GM04503 (cell line): Measurements from ENCODE around the gene EIF3K.

Experiments used
- DNase-seq: peaks from one replicate; pipeline ENCODE4 v3.0.0-alpha.2; 2012; ENCODE audit warnings: low read depth

Gene EIF3K

DNA sequence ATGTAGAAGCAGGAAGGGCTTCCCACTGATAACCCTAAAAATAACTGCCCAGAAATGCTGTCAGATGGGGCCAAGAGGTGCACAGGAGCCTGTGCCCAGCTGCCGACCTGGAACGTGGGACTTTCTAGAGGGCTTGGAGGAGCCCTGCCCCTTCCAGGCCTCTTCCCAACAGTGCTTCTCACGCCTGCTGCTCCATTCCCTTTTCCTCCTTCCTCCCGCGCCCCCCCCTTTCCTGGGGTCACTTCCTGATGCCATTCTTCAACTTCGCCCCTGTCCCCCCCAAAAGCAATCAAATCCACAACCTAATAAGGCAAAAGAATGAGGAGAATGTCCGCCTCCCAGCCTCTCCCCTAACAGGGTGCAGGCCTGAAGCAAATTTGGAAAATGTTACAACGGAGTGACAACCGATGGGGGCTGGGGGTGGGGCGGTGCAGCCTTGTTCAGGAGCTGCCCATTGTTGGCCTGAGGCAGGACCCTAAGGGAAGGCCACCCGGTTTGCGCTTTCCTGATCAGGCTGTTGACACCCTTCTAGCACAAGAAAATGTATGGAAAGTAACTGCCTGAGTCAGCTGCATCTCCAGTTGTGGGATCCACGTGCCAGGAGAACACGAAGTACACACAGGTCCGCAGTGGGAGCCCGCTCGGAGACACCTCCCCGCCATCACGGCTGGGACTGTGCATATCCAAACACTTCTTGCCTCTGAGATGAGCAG is 47.1 kb downstream of the EIF3K start:
- peak; percentile 86 for DNase-seq

- peak; percentile 60 for DNase-seq
These were observed 47.9 kb downstream of the EIF3K start for GRCh38 chr19:38666663-38667511.

- no peak for DNase-seq
These were observed 48.7 kb downstream of the EIF3K start for GRCh38 chr19:38667661-38668171.

GRCh38 chr19:38669552-38669951 is 50.6 kb downstream of the EIF3K start:
- DNase-seq, result no peak

DNA sequence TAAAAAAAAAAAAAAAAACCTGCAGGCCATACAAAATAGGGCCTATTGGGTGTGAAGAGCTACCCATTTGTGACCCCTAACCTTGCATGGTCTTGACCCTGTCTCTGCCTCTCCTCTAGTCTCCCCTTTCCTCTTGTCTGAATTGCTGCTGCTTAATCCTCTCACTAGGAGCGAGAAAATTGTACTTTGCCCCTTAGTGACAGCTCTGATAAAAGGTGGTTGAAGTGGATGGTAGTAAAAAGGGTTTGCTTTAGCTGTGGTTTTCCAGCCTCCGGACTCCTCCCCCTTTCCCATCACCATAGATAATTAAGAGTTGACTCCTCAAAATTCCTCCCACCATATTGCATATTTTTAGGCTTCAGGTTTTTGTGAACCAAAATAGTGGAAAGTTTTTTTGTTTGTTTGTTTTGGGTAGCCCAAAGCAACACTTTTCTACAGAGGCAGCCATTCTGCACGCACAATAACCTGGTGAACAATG is 52.0 kb downstream of the EIF3K start:
- peak; percentile 66 for DNase-seq

GRCh38 chr19:38671654-38672053 is 52.7 kb downstream of the EIF3K start:
- no peak for DNase-seq

DNA sequence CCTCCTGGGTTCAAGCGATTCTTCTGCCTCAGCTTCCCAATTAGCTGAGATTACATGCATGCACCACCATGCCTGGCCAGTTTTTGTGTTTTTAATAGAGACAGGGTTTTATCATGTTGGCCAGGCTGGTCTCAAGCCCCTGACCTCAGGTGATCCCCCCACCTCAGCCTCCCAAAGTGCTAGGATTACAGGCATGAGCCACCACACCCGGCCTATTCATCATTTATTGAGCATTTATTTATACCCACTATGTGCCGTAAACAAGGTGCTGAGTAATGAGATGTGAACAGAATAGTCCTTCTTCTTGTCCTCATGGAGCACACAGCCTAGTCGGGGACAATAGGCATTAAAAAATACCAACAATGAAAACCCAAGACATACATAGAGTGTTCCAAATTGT is 54.0 kb downstream of the EIF3K start:
- no peak for DNase-seq

GRCh38 chr19:38674388-38675171 is 55.6 kb downstream of the EIF3K start:
- DNase-seq, result no peak

- no peak for DNase-seq
These were observed 56.6 kb downstream of the EIF3K start for GRCh38 chr19:38675611-38676010.

GRCh38 chr19:38676023-38676877 is 57.3 kb downstream of the EIF3K start:
- DNase-seq, result no peak

- DNase-seq, result no peak
These were observed 58.1 kb downstream of the EIF3K start for GRCh38 chr19:38676878-38677646.

DNA sequence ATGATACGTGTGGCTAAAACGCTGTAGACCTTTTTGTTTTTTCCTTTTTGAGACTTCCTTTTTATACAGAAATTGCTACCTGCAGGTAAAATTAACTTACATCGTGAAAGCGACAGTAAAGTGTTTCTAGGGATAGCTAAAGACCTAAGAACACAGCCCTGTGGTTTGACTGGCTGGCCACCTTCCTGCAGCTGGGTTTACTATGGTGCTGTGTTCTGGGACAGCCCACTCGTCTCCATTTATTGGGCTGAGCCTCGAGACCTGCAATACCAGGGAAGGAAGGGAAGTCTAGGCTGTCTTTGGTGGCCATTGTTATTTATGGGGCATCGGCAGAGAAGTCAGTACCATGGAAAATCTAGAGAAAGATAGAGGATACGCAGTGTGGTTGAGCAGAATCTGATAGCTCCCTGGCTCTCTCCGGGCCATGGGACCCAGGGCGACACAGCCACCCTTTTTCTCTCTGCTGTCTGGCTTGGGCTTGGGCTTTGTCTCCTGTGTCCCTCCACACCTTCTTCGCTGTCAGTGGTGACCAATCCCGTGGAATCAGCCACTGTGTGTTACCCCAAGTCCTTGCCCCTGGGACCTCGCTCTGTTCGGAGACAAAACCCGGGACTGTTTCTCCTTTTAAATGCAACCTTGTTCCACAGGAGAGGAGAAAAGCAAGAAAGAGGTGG is 59.4 kb downstream of the EIF3K start:
- no peak for DNase-seq

GRCh38 chr19:38678891-38679494 is 60.0 kb downstream of the EIF3K start:
- no peak for DNase-seq

DNA sequence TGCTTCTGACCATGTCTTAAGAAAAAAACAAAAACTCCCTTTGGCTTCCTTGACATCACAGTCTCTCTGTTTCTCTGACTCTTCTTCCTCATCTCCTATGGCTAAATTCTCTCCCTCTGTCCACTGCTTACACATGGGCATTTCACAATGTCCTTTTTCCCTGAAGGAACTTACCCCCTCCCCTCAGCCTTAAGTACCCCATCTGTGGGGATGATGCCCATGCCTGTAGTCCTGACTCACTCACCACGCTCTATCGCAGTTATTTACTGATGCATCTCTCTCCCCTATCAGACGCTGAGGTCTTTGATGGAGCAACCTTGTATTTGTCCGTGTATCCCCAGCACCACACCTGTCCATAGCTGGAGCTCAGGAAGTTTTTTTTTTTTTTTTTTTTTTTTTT is 60.9 kb downstream of the EIF3K start:
- no peak for DNase-seq

GRCh38 chr19:38682195-38682867 is 63.3 kb downstream of the EIF3K start:
- DNase-seq, result no peak

DNA sequence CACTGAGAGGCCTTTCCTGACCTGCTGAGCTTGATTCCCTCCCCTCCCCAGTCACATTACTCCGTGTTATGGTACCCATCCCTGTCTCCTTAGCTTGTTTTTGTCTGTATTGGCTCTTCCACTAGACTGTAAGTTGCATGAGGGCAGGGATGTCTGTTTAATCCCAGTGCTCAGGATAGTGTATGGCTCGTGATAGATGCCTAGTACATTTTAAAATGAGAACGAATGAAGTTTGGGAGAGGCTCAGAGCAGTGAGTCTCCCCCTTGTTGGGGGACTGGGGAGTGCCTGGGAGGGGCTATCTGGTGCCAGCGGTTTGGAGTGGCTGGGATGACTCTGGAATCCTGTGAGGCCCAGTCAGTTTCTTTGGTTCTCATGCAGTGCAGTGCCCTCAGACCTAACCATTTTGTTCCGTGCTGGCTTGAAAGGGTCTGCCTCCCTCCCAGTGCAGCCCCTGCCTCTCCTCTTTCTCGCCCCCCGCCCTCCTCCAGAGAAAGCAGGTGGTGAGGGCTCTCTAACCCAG is 63.9 kb downstream of the EIF3K start:
- DNase-seq, result no peak

DNA sequence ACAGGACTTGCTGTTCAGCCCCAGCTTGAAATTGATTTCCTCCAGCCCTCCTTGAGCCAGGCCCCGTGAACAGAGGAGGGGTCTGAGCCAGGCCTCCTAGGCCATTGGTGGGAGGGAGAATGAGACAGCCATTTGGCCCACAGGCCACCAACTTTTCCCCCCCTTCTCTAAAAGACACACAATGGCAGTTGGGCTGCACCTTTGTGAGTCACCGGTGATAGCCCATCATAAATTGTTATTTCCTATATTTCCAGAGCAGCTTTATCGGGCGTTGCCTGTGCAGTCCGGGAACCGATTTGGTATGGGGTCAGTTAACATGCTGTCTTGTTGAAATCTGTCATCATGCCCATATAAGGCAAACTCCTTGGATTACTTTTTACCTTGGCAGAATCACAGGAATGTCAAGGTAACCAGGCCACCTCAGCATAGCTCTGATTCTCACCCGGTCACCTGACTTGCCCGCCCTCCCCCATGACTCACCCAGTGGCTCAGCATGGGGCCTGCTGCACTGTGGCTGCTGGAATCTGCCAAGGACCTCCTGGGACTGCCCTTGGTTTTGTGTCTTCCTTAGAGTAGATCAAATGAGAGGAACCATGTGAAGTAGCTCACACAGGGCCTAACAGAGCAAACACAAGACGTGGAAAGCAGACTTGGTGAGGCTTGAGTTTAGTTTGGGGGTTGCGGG is 64.5 kb downstream of the EIF3K start:
- DNase-seq, result peak; percentile 72
